ENCODE measurements around the gene GH2.
"Not testable (repeated sequence)": the region's sequence is repeated elsewhere in the genome, so short reads cannot be mapped to it uniquely, and the experiment has no call there.

Gene GH2

GRCh38 chr17:63881935-63882601 lies at the start of gene GH2:
Gene GH2 (minus strand): TSS chr17:63881944. CDS start chr17:63881801, 143 bp downstream.
- DNase-seq, result peak; percentile 79

GRCh38 chr17:63930951-63931575 lies 49.3 kb upstream of the GH2 start:
- DNase-seq, result peak; percentile 75

GRCh38 chr17:63929860-63930766 lies 48.4 kb upstream of the GH2 start:
- DNase-seq, result no peak

- no peak for DNase-seq
Measured at GRCh38 chr17:63928966-63929695, 47.4 kb upstream of the GH2 start.

GRCh38 chr17:63928172-63928666 lies 46.5 kb upstream of the GH2 start:
- no peak for DNase-seq

- no peak for DNase-seq
Measured at GRCh38 chr17:63927464-63928171, 45.9 kb upstream of the GH2 start.

- DNase-seq, result no peak
Measured at GRCh38 chr17:63926164-63926563, 44.4 kb upstream of the GH2 start.

GRCh38 chr17:63925615-63926014 lies 43.9 kb upstream of the GH2 start:
- no peak for DNase-seq

GRCh38 chr17:63922402-63922801 lies 40.7 kb upstream of the GH2 start:
- not testable (repeated sequence) for DNase-seq

GRCh38 chr17:63920779-63921178 lies 39.0 kb upstream of the GH2 start:
- not testable (repeated sequence) for DNase-seq

GRCh38 chr17:63920050-63920449 lies 38.3 kb upstream of the GH2 start:
- DNase-seq, result not testable (repeated sequence)

- DNase-seq, result peak; percentile 81
Measured at GRCh38 chr17:63919311-63919723, 37.6 kb upstream of the GH2 start.

GRCh38 chr17:63918789-63919305 lies 37.1 kb upstream of the GH2 start, which contains the start of gene GH1:
Gene GH1 (minus strand): TSS chr17:63918839. CDS start chr17:63918776, 63 bp downstream.
- not testable (repeated sequence) for DNase-seq

GRCh38 chr17:63918305-63918704 lies 36.6 kb upstream of the GH2 start:
- no peak for DNase-seq

- DNase-seq, result no peak
Measured at GRCh38 chr17:63917646-63918045, 35.9 kb upstream of the GH2 start.

GRCh38 chr17:63917206-63917605 lies 35.5 kb upstream of the GH2 start:
- DNase-seq, result not testable (repeated sequence)

GRCh38 chr17:63916566-63917185 lies 34.9 kb upstream of the GH2 start:
- no peak for DNase-seq

- DNase-seq, result not testable (repeated sequence)
Measured at GRCh38 chr17:63915753-63916152, 34.0 kb upstream of the GH2 start.

GRCh38 chr17:63914471-63914870 lies 32.7 kb upstream of the GH2 start:
- no peak for DNase-seq

- peak; percentile 86 for DNase-seq
Measured at GRCh38 chr17:63911657-63912100, 29.9 kb upstream of the GH2 start.

GRCh38 chr17:63911041-63911635 lies 29.4 kb upstream of the GH2 start, which contains the start of gene CSHL1:
Gene CSHL1 (minus strand): TSS chr17:63911258. CDS start chr17:63911196, 62 bp downstream.
- DNase-seq, result no peak
